Measurements from ENCODE around the gene CENPVL1.
A peak's percentile ranks its signal among the peaks of the same experiment; 100 is the strongest.
"Not testable (repeated sequence)": the region's sequence is repeated elsewhere in the genome, so short reads cannot be mapped to it uniquely, and the experiment has no call there.

Gene CENPVL1

GRCh38 chrX:51710277-51711164 is at the start of gene CENPVL1:
TSS of gene CENPVL1 (plus strand) at chrX:51710512. CDS start at chrX:51710512, 0 bp downstream.
- DNase-seq, result not testable (repeated sequence)

GRCh38 chrX:51665981-51666380 is 44.3 kb upstream of the CENPVL1 start:
- DNase-seq, result no peak

- DNase-seq, result not testable (repeated sequence)
Measured at GRCh38 chrX:51679689-51680433, 30.5 kb upstream of the CENPVL1 start.

GRCh38 chrX:51681808-51682719 is 28.2 kb upstream of the CENPVL1 start:
- not testable (repeated sequence) for DNase-seq

- not testable (repeated sequence) for DNase-seq
Measured at GRCh38 chrX:51682720-51683062, 27.6 kb upstream of the CENPVL1 start, which contains the start of gene CENPVL2. TSS of gene CENPVL2 (minus strand) at chrX:51682831. CDS start at chrX:51682831, 0 bp downstream.

- DNase-seq, result no peak
Measured at GRCh38 chrX:51694254-51694653, 16.1 kb upstream of the CENPVL1 start.

- DNase-seq, result no peak
Measured at GRCh38 chrX:51697397-51697796, 12.9 kb upstream of the CENPVL1 start.

- not testable (repeated sequence) for DNase-seq
Measured at GRCh38 chrX:51712943-51713647, 2.8 kb downstream of the CENPVL1 start.

- no peak for DNase-seq
Measured at GRCh38 chrX:51728202-51728601, 17.9 kb downstream of the CENPVL1 start.

- peak; percentile 32 for DNase-seq
Measured at GRCh38 chrX:51737091-51737490, 26.8 kb downstream of the CENPVL1 start.

GRCh38 chrX:51742586-51742985 is 32.3 kb downstream of the CENPVL1 start:
- no peak for DNase-seq

- peak; percentile 80 for DNase-seq
Measured at GRCh38 chrX:51743179-51743957, 33.1 kb downstream of the CENPVL1 start, which contains the start of gene GSPT2. TSS of gene GSPT2 (plus strand) at chrX:51743442. CDS start at chrX:51743627, 185 bp downstream.

GRCh38 chrX:51747671-51748070 is 37.4 kb downstream of the CENPVL1 start:
- no peak for DNase-seq

GRCh38 chrX:51759055-51759839 is 48.9 kb downstream of the CENPVL1 start:
- no peak for DNase-seq

- no peak for DNase-seq
Measured at GRCh38 chrX:51760657-51761056, 50.3 kb downstream of the CENPVL1 start.
